ENCODE data around the gene RBP2. TPM values are rescaled to one million over a fixed set of nuclear protein-coding genes. Genes with fewer than 3 reads are reported as not detected.

RBP2 gene
- polyA plus RNA-seq, 3 donors = not detected

GRCh38 chr3:139481116-139481515 is 4.8 kb upstream of the RBP2 start:
- intact Hi-C loops (cut with micrococcal nuclease) = no loop called here
- TF ChIP-seq CTCF (IDR thresholded peaks at IDR 0.05) = no peak
- no peaks in the 10 kb centered on the region for H3K36me3 ChIP-seq (replicated peaks in 1 of 2; ENCODE audit: control insufficient read depth in 1 of 2, insufficient read depth in 2 of 2, low read length in 2 of 2)
- Mint-ChIP-seq H3K9me3 (peaks cover 0 to 3% (median 0%) of the 10 kb centered on the region in 7 donors), H3K4me3 (no peak overlapping the region), H3K27ac (no peak overlapping the region), H3K36me3 (no peaks in the 10 kb centered on the region), H3K27me3 (ENCODE audit: low read depth in 3 of 3) (peaks cover 0 to 2% (median 2%) of the 10 kb centered on the region in 3 donors), H3K4me1 (peaks cover 2% of the 10 kb centered on the region)
- H3K9me3 ChIP-seq (replicated peaks in 1 of 2; ENCODE audit: control insufficient read depth in 1 of 2, insufficient read depth in 1 of 2, low read length in 2 of 2) = no peaks in the 10 kb centered on the region
- H3K79me2 ChIP-seq (ENCODE audit: insufficient read depth, low read length) = no peaks in the 10 kb centered on the region
- no peak overlapping the region for H3K9ac ChIP-seq (ENCODE audit: insufficient read depth, low read length, poor library complexity, severe bottlenecking)
- no peak overlapping the region for H3K4me3 ChIP-seq (replicated peaks in 1 of 3; ENCODE audit: low read depth in 2 of 3, low read length in 3 of 3)
- no peaks in the 10 kb centered on the region for H3K4me1 ChIP-seq (ENCODE audit: control insufficient read depth in 1 of 2, insufficient read depth in 2 of 2, low read length in 2 of 2)
- no peak overlapping the region for H3K4me2 ChIP-seq (replicated peaks; ENCODE audit: extremely low read depth, low read length, poor library complexity, severe bottlenecking)
- no peak overlapping the region for H3K27ac ChIP-seq (ENCODE audit: low read depth in 1 of 2, low read length in 2 of 2)
- no peaks in the 10 kb centered on the region for H3K27me3 ChIP-seq (ENCODE audit: control insufficient read depth in 2 of 2, insufficient read depth in 2 of 2, low read length in 2 of 2)
- H4K20me1 ChIP-seq (ENCODE audit: insufficient read depth, low read length) = no peaks in the 10 kb centered on the region
- no peak overlapping the region for H2AFZ ChIP-seq (ENCODE audit: insufficient read depth, low read depth, low read length, poor library complexity, severe bottlenecking)
- no peak for DNase-seq

- Histone ChIP-seq H4K20me1 (ENCODE audit: insufficient read depth, low read length) (no peaks in the 10 kb centered on the region), H3K4me3 (replicated peaks in 1 of 3; ENCODE audit: low read depth in 2 of 3, low read length in 3 of 3) (no peak overlapping the region), H3K9ac (ENCODE audit: insufficient read depth, low read length, poor library complexity, severe bottlenecking) (no peak overlapping the region), H3K79me2 (ENCODE audit: insufficient read depth, low read length) (no peaks in the 10 kb centered on the region), H3K9me3 (replicated peaks in 1 of 2; ENCODE audit: control insufficient read depth in 1 of 2, insufficient read depth in 1 of 2, low read length in 2 of 2) (no peaks in the 10 kb centered on the region), H2AFZ (ENCODE audit: insufficient read depth, low read depth, low read length, poor library complexity, severe bottlenecking) (no peak overlapping the region), H3K4me2 (replicated peaks; ENCODE audit: extremely low read depth, low read length, poor library complexity, severe bottlenecking) (no peak overlapping the region), H3K36me3 (replicated peaks in 1 of 2; ENCODE audit: control insufficient read depth in 1 of 2, insufficient read depth in 2 of 2, low read length in 2 of 2) (no peaks in the 10 kb centered on the region), H3K4me1 (ENCODE audit: control insufficient read depth in 1 of 2, insufficient read depth in 2 of 2, low read length in 2 of 2) (no peaks in the 10 kb centered on the region), H3K27me3 (ENCODE audit: control insufficient read depth in 2 of 2, insufficient read depth in 2 of 2, low read length in 2 of 2) (no peaks in the 10 kb centered on the region), H3K27ac (ENCODE audit: low read depth in 1 of 2, low read length in 2 of 2) (no peak overlapping the region)
- Mint-ChIP-seq H3K4me3 (no peak overlapping the region), H3K36me3 (no peaks in the 10 kb centered on the region), H3K4me1 (peaks cover 2% of the 10 kb centered on the region), H3K9me3 (peaks cover 0 to 3% (median 0%) of the 10 kb centered on the region in 7 donors), H3K27ac (no peak overlapping the region), H3K27me3 (ENCODE audit: low read depth in 3 of 3) (peaks cover 0 to 2% (median 2%) of the 10 kb centered on the region in 3 donors)
- DNase-seq = no peak
- intact Hi-C loops (cut with micrococcal nuclease) = no loop called here
- WGBS (ENCODE audit: insufficient coverage) = 100% methylated on average over 3 of the region's 3 CpGs
- no peak for TF ChIP-seq CTCF (IDR thresholded peaks at IDR 0.05)
These were observed 4.3 kb upstream of the RBP2 start for GRCh38 chr3:139480585-139480984.

Data from CD14-positive monocyte (primary cell).